Liver (tissue), 9 donors: ENCODE results near the gene SFN. TPM values are rescaled to one million over a fixed set of nuclear protein-coding genes. Genes with fewer than 3 reads are reported as not detected.

Source experiments
- DNase-seq: peaks from one replicate; pipeline ENCODE4 v3.0.0-alpha.2; 2017; ENCODE audit warnings: low spot score
- H3K27ac ChIP-seq, 2 donors: one replicate each; pipeline ENCODE4 v1.7.0; 2013; ENCODE audit warnings: inconsistent platforms in 2 of 2, low read length in 2 of 2, control low read depth in 1 of 2, low read depth in 1 of 2, mild to moderate bottlenecking in 1 of 2
- H3K27me3 ChIP-seq, 4 donors: one replicate each; pipeline versions ENCODE4 v1.6.1 to v1.7.0; 2013; ENCODE audit warnings: low read length in 3 of 4, inconsistent platforms in 1 of 4, mild to moderate bottlenecking in 1 of 4, moderate library complexity in 1 of 4; ENCODE audit not compliant: control insufficient read depth in 4 of 4, insufficient read depth in 4 of 4
- H3K36me3 ChIP-seq, 4 donors: one replicate each; pipeline versions ENCODE4 v1.6.1 to v1.7.0; 2013; ENCODE audit warnings: low read length in 3 of 4, mild to moderate bottlenecking in 3 of 4, low read depth in 1 of 4, moderate library complexity in 1 of 4; ENCODE audit not compliant: control insufficient read depth in 4 of 4, insufficient read depth in 3 of 4
- H3K4me1 ChIP-seq, 4 donors: one replicate each; pipeline versions ENCODE4 v1.6.1 to v1.7.0; 2013; ENCODE audit warnings: low read length in 3 of 4, mild to moderate bottlenecking in 3 of 4, moderate library complexity in 1 of 4; ENCODE audit not compliant: control insufficient read depth in 4 of 4, insufficient read depth in 4 of 4
- H3K4me3 ChIP-seq, 3 donors: one replicate each; pipeline versions ENCODE4 v1.6.1 to v1.7.0; 2013; ENCODE audit warnings: low read length in 3 of 3, control low read depth in 1 of 3, low read depth in 1 of 3, mild to moderate bottlenecking in 1 of 3
- H3K9ac ChIP-seq, 2 donors: one replicate each; pipeline ENCODE4 v1.7.0; 2013; ENCODE audit warnings: low read length in 2 of 2, mild to moderate bottlenecking in 2 of 2, moderate library complexity in 2 of 2, control low read depth in 1 of 2, low read depth in 1 of 2
- H3K9me3 ChIP-seq, 4 donors: one replicate each; pipeline versions ENCODE4 v1.6.1 to v1.7.0; 2013; ENCODE audit warnings: low read length in 3 of 4; ENCODE audit not compliant: control insufficient read depth in 4 of 4
- ATF3 ChIP-seq: IDR thresholded peaks from 2 replicates; pipeline ENCODE4 v1.6.1; 2016; ENCODE audit warnings: antibody characterized with exemption
- CTCF ChIP-seq: fragments of 150-350 bp; IDR thresholded peaks from 2 replicates; pipeline ENCODE4 v1.5.1; 2017; ENCODE audit warnings: improper control_type of control experiment, low read depth, low read length; ENCODE audit not compliant: missing input control
- FOXA1 ChIP-seq: IDR thresholded peaks from 2 replicates; pipeline ENCODE4 v1.6.1; 2016; ENCODE audit warnings: antibody characterized with exemption
- GABPA ChIP-seq, 2 donors: IDR thresholded peaks in 1 of 2; conservative IDR thresholded peaks in 1 of 2; 2 replicates each; pipeline ENCODE4 v1.6.1; 2016; ENCODE audit warnings: antibody characterized with exemption in 2 of 2, mild to moderate bottlenecking in 1 of 2, moderate library complexity in 1 of 2
- HNF4A ChIP-seq, 2 donors: conservative IDR thresholded peaks; 2 replicates each; pipeline ENCODE4 v1.6.1; 2016; ENCODE audit warnings: antibody characterized with exemption in 2 of 2, mild to moderate bottlenecking in 2 of 2
- HNF4G ChIP-seq: IDR thresholded peaks from 2 replicates; pipeline ENCODE4 v1.6.1; 2016; ENCODE audit warnings: antibody characterized with exemption
- JUND ChIP-seq, 2 donors: IDR thresholded peaks; 2 replicates each; pipeline ENCODE4 v1.6.1; 2016; ENCODE audit warnings: antibody characterized with exemption in 2 of 2
- MAX ChIP-seq: IDR thresholded peaks from 2 replicates; pipeline ENCODE4 v1.6.1; 2016; ENCODE audit warnings: antibody characterized with exemption
- NR2F2 ChIP-seq: IDR thresholded peaks from 2 replicates; pipeline ENCODE4 v1.6.1; 2016; ENCODE audit warnings: antibody characterized with exemption
- RAD21 ChIP-seq, 2 donors: IDR thresholded peaks; 2 replicates each; pipeline ENCODE4 v1.6.1; 2016; ENCODE audit warnings: antibody characterized with exemption in 2 of 2, mild to moderate bottlenecking in 2 of 2
- REST ChIP-seq: IDR thresholded peaks from 2 replicates; pipeline ENCODE4 v1.6.1; 2016; ENCODE audit warnings: antibody characterized with exemption, mild to moderate bottlenecking
- RXRA ChIP-seq, 2 donors: IDR thresholded peaks; 2 replicates each; pipeline ENCODE4 v1.6.1; 2017 to 2018; ENCODE audit warnings: antibody characterized with exemption in 2 of 2, mild to moderate bottlenecking in 1 of 2
- SP1 ChIP-seq: IDR thresholded peaks from 2 replicates; pipeline ENCODE4 v1.6.1; 2018; ENCODE audit warnings: antibody characterized with exemption, mild to moderate bottlenecking
- TAF1 ChIP-seq: conservative IDR thresholded peaks from 2 replicates; pipeline ENCODE4 v1.6.1; 2016; ENCODE audit warnings: antibody characterized with exemption, mild to moderate bottlenecking
- YY1 ChIP-seq: IDR thresholded peaks from 2 replicates; pipeline ENCODE4 v1.6.1; 2016; ENCODE audit warnings: antibody characterized with exemption, mild to moderate bottlenecking
- ZBTB33 ChIP-seq: IDR thresholded peaks from 2 replicates; pipeline ENCODE4 v1.6.1; 2016; ENCODE audit warnings: antibody characterized with exemption
- WGBS: extraction: QIAGEN DNeasy Blood & Tissue Kit; methylation state at CpG from one replicate; pipeline ENCODE4 v1.1.7; 2013; 5-methylcytosine and 5-hydroxymethylcytosine counted together
- polyA plus RNA-seq, 2 donors: library from polyadenylated mRNA; stranded (reverse) in 1 of 2; unstranded in 1 of 2; fragments of 200-250 nt in 1 of 2; fragments of >200 nt in 1 of 2; fragmentation: Nextera tagmentation in 1 of 2; extraction: Ambion mirVana in 1 of 2; gene quantifications; one replicate each; pipeline versions ENCODE4 v1.2.1 to v1.2.3, GENCODE V29; 2013 to 2015
- total RNA-seq, 2 donors: library from RNA; depleted of rRNA; stranded (reverse); fragments of >200 nt; gene quantifications; one replicate each; pipeline ENCODE4 v1.2.3, GENCODE V29; 2014
- donor health status: healthy.
- donor health status: healthy.
- donor health status: healthy.
- donor health status: healthy.
- donor health status: healthy.

Gene SFN
- total and polyA plus RNA-seq, 4 donors: 0.17 to 0.69 TPM; not detected in 2

GRCh38 chr1:26897351-26897750 is 34.4 kb downstream of the SFN start (continued):
- TF ChIP-seq CTCF: no peak
- no peak for TF ChIP-seq YY1
- no peak for TF ChIP-seq GABPA (IDR thresholded peaks at IDR 0.05 in 1 of 2, conservative IDR thresholded peaks at IDR 0.05 in 1 of 2)
- TF ChIP-seq MAX: no peak
- TF ChIP-seq SP1: no peak
- TF ChIP-seq JUND (IDR thresholded peaks at IDR 0.05): no peak

GRCh38 chr1:26900001-26900814 is 37.3 kb downstream of the SFN start, which contains the start of gene GPATCH3:
GPATCH3 (minus strand) TSS chr1:26900467; CDS start chr1:26900442, 25 bp downstream.
- H3K27ac ChIP-seq: peak within 1 kb of the TSS; percentile 51 to 84
- H3K9ac ChIP-seq: peak within 1 kb of the TSS; percentile 87 to 93
- H3K27me3 ChIP-seq: no peaks in the 10 kb centered on the region
- peak within 1 kb of the TSS; percentile 64 to 99 (median 65) for H3K4me3 ChIP-seq
- H3K4me1 ChIP-seq: peaks cover 5 to 24% (median 17%) of the 10 kb centered on the region in 4 donors
- TF ChIP-seq FOXA1 (no peak), HNF4A (conservative IDR thresholded peaks at IDR 0.05) (peak; percentile 30 to 42), RAD21 (IDR thresholded peaks at IDR 0.05) (peak in 1 of 2 donors; percentile 38), ATF3 (no peak), REST (peak; percentile 52), GABPA (IDR thresholded peaks at IDR 0.05 in 1 of 2, conservative IDR thresholded peaks at IDR 0.05 in 1 of 2) (peak in 1 of 2 donors; percentile 80), MAX (peak; percentile 37), TAF1 (peak; percentile 80), YY1 (peak; percentile 100), HNF4G (no peak), SP1 (peak; percentile 34), RXRA (IDR thresholded peaks at IDR 0.05) (peak; percentile 8 to 40), NR2F2 (no peak), ZBTB33 (peak; percentile 100)
- under 1% methylated on average over 50 of the region's 50 CpGs for WGBS
- peak; percentile 89 for DNase-seq
- peaks cover 0 to 12% (median 7%) of the 10 kb centered on the region in 4 donors for H3K36me3 ChIP-seq
- H3K9me3 ChIP-seq: no peaks in the 10 kb centered on the region
